Activated CD4-positive, CD25-positive, alpha-beta regulatory T cell treated with anti-CD3 and anti-CD28 coated beads, Interleukin-2, amount 50 U/mL, for 24 hours (primary cell): ENCODE results near the gene BTG4.
A peak's percentile ranks its signal among the peaks of the same experiment; 100 is the strongest.

ENCODE experiments used
- ATAC-seq, 2 donors: fragments of 150-1000 bp; cut with Tn5 transposase; one replicate each; pipeline ENCODE4 v1.10.0; 2021; ENCODE audit warnings: mild to moderate bottlenecking in 1 of 2, moderate library complexity in 1 of 2

Gene BTG4

DNA sequence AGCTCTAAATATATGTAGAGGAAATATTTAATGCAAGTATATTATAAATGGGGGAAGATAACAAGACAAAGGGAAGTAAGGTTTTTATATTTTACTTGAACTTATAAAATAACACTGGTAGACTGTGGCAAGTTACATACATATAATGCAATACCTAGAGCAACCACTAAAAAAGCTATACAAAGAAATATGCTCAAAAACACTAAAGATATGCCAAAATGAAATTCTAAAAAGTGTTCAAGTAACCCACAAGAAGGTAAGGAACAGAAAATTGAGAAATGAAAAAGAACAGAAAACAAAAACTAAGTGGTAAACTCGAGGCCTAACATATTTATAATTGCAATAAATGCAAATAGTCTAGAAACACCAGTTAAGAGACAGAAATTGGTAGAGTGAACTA lies 32.5 kb downstream of the BTG4 start:
- no peak for ATAC-seq

GRCh38 chr11:111477898-111478297 lies 34.3 kb downstream of the BTG4 start:
- ATAC-seq: no peak

DNA sequence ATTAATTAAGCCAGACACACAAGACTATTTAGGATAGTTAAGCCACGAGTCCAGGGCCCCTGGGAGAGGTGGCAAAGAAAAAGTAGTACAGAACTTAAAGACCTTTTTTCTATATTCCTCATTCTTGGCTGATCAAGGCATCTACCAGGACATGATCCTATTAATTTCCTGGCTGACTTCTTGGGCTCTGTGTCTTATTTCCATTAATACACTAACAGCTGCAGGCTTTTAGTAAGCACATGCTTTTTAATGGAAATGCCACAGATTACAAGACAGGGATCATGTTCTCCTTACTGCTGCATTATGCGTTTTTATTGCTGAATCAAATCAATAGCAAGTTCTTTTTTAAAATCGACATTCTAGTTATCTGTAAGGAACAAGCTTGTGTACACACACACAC lies 35.2 kb downstream of the BTG4 start:
- no peak for ATAC-seq

DNA sequence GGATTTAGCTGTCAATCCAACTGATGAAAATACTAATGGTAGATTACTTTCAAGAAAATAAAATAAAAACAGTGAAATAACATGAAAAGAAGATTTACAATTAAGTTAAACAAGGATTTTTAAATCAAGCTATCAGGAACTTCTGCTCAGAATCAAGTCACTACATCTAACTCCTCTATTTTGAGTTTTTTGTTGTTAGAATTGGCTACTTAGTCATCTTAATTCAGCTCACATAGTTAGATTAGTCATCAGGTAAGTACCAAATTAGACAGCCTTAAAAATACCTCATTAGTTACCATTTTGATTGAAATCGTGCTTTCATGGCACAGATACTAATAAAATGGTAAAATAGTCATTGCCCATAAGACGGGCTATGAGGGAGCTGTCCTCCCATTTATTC lies 35.8 kb downstream of the BTG4 start:
- ATAC-seq: peak; percentile 46 to 49

GRCh38 chr11:111474432-111474831 lies 37.8 kb downstream of the BTG4 start:
- no peak for ATAC-seq

- ATAC-seq: no peak
Measured at GRCh38 chr11:111472228-111472627, 40.0 kb downstream of the BTG4 start.

GRCh38 chr11:111469200-111469599 lies 43.0 kb downstream of the BTG4 start:
- no peak for ATAC-seq

- ATAC-seq: no peak
Measured at GRCh38 chr11:111466615-111467014, 45.6 kb downstream of the BTG4 start.

- ATAC-seq: no peak
Measured at GRCh38 chr11:111465400-111465799, 46.8 kb downstream of the BTG4 start.

GRCh38 chr11:111463276-111463675 lies 48.9 kb downstream of the BTG4 start:
- ATAC-seq: no peak

GRCh38 chr11:111462329-111462728 lies 49.9 kb downstream of the BTG4 start:
- no peak for ATAC-seq

DNA sequence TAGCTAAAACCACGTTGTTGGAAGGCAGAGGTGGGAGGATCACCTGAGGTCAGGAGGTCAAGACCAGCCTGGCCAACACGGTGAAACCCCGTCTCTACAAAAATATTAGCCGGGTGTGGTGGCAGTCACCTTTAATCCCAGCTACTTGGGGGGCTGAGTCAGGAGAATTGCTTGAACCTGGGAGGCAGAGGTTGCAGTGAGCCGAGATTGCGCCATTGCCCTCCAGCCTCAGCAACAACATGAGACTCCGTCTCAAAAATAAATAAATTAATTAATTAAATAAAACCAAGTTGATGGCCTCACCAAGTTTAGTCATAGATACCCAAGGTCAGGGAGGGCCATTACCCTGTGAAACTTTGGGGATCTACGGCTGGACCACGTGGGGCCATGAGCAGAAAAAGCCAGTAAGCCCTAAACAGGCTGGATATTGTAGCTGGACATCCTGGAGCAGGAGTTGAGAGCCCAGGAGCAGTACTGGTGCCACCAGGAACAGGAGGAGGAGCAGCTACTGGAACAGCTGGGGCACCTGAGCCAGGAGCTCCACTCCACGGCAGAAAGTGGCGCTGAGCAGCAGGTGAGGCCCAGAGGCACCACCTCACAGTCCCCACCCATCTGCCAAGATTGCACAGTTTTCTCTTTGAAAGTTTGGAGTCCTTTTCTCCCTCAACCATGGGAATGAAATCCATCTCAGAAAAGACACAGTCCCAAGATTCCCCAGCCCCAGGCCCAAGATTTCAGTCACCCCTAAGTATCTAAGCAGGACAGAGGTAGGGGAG lies 50.5 kb downstream of the BTG4 start:
- no peak for ATAC-seq

DNA sequence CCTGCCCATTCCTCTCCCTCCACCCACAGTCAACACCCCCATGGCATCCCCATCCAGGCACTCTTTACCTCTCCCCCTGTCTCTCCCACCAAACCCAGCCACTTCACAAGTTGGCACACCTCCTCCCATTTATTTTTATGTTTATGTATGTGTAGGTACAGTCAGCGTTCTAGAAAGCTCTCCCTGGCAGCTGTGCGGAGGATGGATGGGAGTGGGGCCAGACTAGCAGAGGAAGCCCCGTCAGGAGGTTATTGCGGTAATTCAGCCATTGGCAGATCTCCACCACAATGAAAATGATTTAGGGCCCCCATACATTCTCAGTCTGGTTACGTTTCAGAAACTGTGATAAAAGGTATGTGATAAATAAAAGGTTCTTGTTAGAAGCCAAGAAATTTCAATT lies 51.3 kb downstream of the BTG4 start:
- ATAC-seq: no peak

DNA sequence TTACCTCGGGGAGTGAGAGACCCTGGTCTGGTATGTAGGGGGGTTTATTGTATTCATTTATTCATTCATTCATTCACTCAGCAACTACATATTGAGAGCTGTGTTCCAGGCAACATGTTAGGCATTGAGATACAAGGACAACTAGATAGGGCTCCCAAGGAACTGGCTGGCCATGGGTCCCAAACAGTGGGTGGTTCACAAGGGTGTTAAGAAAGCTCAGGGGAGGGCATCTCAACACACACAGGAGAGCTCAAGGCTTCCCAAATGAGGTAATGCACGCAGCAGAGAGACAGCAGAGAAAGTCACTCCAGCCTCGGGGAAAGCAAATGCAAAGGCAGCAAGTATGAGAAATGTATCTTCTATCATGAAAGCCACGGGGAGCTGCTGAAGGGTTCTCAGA lies 51.8 kb downstream of the BTG4 start:
- no peak for ATAC-seq

DNA sequence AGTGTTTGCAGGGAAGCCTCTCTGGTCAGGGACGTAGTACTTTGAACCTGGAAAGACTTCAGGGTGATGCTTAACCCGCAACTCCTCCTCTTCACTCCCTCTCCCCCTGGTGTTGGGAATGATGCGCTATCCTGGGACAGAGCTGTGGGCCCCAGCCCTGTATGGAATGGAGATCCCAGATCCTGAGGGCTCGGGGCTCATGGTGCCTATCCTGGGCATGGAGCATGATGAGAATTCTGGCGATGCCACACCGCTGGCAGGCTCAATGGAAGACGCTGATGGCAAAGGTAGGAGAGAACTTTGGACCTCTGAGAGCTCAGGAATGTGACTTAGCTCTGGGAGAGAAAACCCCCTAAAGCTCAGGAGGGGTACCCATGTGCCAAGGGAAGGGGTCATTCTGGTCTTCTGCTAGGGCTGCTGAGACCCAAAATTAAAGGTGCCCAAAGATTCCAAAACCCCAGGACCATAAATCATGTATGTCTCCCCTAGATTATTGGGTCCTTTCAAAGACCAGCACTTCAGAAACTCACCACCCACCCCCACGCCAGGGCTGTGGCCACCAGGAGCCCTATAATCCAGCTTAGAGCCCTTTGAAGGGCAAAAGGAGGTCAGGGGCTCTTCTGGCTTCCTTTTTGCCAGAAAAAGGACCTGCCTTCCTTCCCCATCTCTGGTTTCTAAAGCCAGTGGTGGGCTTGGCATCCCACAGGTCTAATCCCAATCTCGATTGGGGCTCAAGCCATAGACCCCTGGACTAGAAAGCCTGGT lies 52.5 kb downstream of the BTG4 start:
- no peak for ATAC-seq

DNA sequence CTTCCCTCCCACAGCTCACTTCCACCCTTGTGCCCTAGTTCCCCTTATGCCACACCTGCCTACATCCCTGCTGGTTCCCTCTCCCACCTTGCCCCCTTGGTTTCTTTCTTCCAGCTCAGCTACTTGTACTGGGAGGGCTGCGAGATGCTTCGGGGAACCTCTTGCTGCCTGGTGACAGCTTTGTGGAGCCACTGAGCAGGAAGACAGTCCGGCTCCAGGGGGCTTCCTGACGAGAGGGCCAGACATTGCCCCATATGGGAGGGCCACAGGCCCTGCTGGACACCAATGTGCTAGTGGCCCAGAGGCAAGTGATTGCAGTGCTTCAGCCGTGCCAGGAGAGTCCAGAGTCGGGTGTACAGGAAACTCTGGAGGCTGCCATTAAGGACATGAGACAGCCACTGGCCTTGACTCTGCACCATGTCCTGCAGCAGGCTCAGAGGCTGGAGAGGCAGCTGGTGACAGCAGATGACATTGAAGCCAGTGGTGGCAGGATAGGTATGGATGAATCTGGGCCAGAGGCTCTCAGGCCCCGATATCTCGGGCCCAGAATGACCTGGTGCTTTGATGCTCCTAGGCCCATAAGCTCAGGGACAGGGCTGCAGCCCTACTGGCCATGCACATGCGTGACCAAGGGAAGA lies 54.3 kb downstream of the BTG4 start:
- no peak for ATAC-seq

GRCh38 chr11:111456859-111457730 lies 55.1 kb downstream of the BTG4 start:
- no peak for ATAC-seq

DNA sequence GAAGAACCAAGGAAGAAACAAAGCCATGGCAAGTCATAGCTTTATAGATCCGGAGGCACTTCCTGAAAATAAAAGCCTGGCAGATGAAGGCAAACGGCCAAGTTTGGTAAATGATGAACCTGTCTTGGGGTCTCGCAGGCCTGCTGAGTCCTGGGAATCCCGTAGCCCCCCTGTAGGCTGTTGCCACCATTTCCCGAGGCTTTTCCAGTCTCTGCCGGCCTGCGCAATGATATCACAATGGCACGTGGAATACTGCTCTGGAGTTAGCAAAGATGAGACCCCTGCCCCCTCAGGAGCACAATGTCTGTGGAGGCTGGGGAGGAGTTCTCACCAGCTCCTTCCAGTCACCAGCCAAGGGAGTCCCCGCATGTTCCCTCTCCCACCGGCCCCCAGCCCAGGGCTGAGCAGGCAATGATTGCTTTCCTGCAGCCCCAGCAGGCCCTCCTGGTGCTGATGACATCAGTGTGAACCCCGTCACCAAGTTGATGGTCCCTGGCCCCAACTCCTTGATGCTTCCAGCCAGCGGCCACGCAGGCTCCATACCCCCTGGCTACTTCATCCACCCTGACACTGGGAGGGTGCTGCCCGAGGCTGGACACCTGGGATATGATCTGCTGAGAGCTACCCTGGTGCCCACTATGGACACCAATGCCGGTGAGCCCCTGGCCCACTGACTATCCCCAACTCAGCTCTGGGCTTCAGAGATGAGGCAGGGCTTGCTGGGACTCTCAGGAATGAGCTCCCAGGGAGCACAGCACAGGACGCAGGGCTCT lies 55.9 kb downstream of the BTG4 start:
- no peak for ATAC-seq

GRCh38 chr11:111455291-111456085 lies 56.7 kb downstream of the BTG4 start:
- no peak for ATAC-seq

DNA sequence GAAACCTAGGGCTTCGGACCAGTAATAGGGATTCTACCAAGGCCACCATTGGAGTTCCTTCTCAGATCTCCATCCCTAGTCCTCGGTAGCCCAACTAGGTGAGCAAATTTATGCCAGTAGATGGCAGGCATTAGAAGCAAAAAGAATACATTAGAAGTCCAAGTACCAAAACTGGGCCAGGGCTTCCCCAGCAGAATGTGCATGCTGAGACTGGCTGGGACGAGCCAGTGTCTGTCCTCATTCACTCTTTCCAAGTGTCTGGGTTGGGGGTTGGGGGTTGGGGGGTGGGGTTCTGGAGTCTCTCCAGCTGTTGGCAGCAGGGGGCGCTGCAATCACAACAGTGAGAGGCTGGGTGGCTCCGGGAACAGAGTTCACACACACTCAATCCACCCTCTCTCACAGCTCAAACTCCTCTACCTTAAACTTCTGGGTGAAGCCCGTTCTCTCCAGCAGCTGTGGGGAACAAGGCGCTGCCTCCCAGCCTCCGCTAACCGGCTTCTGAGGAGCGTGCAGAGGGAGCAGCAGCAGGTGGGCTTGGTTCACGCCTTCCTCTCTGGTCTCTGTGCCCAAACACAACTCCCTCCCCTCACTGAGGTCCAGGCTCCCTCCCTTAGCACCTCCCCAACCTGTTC lies 57.5 kb downstream of the BTG4 start:
- peak; percentile 50 to 60 for ATAC-seq
